Stimulated activated CD8-positive, alpha-beta memory T cell treated with anti-CD3 and anti-CD28 coated beads, Interleukin-7, amount 100 ng/mL, for 1 hour (primary cell): Measurements from ENCODE around the gene OSBPL8.

Experiments
- DNase-seq, 2 donors: peaks; one replicate each; pipeline ENCODE4 v3.0.0-alpha.2; 2020; ENCODE audit warnings: low read depth in 2 of 2

Gene OSBPL8

DNA sequence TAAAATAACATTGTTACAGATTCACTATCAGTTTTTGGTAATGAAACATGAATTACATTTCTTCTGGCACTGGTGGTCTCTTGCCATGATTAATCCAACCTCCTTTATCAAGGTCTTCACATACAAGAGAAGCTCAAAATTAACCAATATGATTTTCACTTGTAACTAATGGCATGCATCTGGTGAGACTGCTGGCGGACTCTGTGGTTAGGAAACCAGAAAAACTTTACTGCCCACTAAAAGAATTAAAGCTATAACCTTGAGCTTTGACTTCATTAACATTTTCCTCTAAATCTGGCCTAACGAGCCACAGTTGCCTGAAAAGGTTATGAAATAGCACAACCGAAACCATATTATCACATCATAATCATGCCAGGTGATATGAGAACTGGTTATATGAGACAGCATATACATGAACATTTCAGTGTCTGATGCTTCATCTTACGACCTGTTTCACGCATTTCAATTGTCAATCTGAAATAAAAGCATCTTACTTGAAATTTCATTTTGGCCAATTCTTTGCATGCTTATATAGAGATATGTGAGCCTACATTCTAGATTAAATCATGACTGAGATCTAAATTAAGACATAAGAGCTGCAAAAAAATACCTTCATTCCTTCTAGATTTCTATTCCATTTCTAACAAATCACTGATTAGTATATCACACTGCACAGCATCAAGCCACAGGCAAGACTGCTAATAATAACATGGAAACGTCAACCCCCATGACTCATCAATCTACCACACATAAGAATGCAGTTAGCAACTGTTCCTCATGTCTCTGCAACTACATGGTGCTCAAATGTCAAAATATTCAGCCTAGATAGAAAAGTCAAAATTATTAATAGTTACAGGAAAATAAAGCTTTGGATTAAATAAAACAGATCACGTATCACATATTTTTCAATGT, 89.3 kb downstream of the OSBPL8 start:
- DNase-seq: no peak

DNA sequence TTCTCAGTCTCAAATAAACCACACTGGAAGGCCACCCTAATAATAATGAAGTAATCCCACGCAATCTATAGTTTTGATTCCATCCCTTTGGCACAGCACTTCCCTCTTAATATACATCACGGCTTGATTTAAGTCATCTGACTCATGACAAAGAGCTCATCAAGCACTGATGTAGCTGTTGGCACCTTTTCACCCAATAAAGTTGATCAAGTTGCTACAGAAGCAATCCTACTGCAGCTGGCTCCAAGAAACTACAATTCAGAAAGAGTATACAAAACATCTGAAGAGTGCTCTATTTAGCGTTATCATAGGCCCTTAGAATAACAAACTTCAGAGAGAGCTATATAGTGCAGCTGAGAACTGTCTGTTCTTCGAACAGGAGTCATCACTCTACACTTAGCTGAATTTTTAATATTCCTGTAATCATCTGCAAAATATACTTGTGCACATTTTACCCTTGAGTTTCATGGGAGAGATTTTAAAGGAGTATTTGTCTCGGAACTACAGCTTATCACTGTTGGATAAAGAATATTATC, 94.9 kb downstream of the OSBPL8 start:
- DNase-seq: no peak

DNA sequence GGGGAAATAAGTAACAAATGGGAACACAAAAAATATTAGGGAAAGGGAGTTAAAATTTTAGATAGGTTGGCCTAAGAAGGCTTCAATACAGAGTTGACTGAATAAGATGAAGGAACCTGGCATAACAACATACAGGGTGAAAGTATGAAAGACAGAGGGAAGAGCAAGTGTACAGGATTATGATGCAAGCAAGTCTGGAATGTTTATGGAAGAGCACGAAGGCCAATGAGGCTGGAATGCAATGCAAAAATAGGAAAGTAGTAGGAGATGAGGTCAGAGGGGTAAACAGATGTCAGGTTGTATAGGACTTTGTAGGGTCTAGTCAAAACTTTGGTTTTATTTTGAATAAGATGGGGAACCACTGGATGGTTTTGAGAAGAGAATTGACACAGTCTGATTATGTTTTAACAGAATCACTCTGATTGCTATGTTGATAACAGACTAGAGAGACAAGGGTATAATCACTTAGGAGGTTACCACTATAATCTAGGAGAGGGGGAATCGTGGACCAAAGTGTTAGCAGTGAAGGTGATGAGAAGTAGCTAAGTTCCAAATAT, 96.8 kb downstream of the OSBPL8 start:
- no peak for DNase-seq

DNA sequence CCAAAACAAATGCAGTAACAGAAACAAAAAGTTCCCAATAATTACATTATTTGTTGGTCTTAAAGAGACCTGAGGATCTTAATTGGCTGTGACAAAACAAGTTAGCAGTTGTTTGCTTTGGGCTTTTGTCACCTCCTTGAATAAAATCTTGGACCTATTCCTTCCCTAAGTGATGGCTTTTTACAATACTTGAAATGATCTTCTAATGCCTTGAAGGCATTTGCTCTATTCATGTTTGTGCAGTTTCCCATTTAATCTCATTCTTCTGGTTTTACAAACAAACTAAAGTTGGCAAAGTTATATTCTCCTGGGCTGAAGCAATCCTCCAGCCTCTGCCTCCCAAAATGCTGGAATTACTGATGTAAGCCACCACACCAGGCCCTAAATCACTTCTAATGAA, 98.8 kb downstream of the OSBPL8 start:
- no peak for DNase-seq

DNA sequence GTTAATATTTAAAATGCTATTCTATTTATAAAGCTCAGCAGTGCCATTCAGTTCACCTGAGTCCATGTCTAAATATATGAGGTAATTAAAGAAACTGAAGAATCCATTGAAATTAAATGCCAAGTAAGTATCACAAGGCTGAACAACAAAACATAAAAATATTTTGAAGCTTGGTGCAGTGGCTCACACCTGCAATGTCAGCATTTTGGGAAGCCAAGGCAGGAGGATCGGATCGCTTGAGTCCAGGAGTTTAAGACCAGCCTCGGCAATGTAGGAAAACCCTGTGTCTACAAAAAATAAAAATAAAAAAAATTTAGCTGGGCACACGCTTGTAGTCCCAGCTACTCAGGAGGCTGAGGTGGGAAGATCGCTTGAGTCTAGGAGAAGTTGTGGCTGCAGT, 101.8 kb downstream of the OSBPL8 start:
- no peak for DNase-seq

DNA sequence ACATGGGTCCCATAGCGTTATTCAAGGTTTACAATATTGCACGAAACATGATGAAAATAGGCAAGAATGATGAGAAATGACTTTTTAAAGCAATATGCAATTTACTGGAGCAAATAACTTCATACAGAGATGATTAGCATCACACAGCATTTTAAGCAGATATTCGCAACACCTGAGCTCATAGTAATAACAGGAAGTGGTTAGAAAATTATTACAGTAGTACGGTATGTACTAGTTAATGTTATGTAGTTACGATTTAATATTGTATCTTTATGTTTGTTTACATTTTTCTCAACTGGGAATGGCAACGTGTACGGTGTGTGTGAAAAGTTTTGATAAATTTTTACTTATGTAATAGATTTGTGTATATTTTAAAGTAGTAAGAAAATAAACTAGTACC, 102.6 kb downstream of the OSBPL8 start:
- DNase-seq: no peak

DNA sequence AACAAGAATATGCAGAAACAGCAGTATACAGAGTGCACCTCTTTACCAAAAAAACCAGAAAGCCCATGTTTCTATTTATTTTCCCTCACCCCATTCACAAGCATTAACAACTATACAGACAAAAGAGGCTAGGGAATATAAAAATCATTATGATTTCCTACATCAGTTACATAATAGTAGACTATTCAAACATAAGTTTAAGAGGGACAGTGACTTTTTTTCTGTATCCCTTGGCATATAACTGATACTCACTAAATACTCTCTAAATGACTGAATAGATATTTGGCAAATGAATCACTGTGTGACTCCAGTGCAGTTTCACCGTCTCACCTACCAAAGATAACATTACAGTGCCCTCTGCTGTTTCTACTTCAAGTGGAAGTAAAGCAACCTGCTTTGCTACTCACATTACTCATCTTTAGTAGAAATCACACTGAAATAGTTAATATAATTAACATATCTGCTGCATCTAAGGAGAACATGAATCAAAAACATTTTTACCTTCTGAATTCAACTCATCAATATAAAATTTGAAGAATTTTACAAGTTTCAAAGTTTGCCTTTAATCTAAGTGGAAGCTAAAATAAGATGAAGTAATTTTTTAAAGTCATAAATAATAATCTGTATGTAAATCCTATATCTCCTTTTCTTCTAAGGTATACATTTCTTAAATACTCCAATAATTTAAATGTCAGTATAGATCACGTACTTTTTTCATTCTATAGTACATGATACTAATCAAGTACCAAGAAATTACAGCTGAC, 103.8 kb downstream of the OSBPL8 start:
- DNase-seq: no peak

DNA sequence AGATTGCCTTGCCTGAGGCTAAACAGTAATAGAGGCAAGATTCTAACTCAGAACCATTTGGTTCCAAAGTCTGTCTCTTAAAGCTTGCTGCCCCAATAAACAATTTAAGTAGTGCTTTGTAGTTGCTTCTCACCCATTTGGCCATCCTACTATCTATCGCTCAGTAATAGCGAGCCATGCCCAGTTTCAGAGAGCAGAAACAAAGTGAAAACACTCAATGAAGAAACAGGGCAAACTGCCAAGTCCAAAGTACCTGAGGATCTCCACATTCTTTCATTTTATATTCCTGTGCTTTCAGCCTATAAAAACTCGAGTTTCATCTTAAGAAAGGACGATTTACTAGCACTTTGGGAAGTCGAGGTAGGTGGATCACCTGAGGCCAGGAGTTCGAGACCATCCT, 108.0 kb downstream of the OSBPL8 start:
- DNase-seq: no peak

DNA sequence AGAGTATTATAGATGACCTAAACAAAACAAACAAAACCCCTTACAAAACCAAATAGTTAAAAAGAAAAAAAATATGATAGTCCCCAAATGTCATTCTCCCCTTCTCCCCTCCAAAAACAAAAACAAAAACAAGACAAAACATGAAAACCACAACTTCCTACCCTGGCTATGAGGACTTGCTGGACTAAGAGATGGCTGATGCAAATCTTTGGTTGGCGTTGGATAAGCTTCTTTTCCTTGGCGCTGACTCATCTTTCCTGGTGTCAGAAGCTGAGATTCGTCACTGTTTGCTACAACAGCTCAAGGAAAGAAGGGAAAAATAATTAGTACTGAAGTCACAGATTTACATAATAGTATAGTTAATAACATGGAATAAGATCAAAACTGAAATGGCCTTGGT, 108.9 kb downstream of the OSBPL8 start:
- no peak for DNase-seq

DNA sequence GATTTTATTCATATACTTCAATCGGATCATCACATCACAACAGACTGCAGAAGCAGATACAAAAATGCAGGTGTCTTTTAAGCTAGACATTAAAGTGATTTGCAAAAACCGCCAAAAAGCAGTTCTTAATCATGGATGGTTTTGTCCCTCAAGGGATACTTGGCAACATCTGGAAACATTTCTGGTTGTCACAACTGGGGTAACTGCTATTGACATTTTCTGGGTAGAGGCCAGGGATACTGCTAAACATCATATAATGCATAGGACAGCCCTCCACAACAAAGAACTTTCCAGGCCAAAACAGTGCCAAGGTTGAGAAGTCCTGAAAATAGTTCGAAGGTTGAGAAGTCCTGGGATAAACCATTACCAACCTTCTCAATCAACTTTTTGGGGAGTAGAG, 109.6 kb downstream of the OSBPL8 start:
- no peak for DNase-seq

DNA sequence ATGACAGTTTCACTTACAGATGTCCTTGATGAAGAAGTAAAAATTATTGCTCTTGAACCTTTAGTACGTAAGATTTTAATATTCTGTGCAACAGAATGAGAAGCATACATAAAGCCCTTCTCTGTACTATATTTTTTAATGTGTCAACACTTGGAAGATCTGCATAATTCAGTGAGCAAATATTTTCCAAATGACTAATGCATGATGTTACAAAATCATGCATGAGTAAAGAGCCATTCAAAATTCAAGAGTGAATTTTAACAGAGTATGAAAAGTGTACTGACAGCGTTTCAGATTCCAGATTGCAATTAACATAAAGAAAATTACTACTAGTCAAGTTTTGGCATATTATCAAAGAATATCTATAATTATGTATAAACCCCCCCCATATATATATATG, 110.0 kb downstream of the OSBPL8 start:
- no peak for DNase-seq

DNA sequence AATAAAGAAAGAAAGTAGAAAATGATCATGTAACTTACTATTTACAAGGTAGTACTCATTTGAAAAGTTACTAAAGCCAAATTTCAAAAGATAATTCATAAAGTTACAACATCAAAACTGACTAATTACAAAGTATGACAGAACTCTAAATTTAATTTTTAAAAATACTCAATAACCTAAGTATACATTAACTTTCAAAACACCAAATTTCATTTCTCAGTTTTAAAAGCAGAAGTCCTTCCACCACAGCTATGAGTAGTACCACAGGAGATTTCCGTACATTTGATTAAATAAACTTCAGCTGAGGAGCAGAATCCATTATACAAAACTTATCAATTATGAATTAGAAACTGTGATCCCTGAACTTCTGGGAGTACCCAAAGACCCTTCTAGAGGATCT, 110.6 kb downstream of the OSBPL8 start:
- DNase-seq: no peak

DNA sequence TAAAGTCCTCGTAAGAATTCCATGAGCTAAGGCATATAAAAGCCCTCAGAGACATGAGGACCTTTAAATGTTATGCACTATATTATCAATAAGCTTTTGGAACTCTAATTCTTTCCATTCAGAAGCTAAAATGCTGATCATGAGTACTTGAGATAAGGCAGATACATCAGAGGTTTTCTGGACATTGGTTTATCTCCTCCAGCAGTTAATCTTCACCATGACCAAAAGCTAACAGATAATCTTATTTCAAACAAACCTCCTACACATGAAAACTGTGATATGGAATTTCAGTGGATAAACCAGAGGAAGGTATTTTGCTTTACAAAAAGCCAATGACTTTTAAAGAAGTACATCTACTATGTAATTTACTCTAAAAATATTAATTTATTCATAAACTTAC, 113.5 kb downstream of the OSBPL8 start:
- DNase-seq: no peak

DNA sequence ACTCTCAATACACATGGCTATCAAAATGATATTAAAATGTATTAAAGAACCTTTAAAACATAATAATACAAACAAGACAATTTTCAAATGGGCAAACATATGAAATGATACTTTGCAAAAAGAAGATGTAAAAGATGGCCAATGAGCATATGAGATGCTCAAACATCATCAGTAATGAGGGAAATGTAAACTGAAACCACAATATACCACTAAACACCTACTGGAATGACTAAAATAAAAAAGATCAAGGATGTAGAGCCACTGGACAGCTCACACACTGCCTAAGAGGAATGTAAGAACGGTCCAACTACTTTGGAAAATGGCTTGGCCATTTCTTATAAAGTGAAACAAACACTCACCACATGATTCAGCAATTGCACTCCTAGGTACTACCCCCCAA, 114.1 kb downstream of the OSBPL8 start:
- no peak for DNase-seq

DNA sequence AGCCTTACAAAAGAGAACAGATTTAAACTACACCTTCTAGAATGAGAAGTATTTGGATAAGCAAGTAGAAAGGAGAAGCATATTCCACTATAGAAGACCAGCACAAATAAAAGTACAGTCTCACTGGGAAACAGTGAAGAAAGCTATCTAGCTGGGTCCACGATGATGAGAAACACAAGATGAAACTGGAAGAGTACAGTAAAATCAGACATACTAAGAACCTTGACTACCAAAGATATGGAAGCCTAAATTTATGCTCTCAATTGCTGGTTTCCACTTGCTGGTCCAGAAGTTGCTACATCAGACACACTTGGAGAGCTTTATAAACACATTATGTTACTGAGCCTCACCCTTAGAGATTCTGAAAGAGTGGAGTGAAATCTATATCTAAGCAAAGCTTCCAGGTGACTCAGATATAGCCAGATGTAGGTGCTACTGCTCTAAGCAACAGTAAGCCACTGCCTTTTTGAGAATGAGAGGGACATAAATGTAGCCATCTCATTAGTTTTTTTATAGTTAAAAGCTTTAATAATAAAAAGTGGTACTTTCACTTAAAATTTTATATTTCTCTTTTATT, 115.1 kb downstream of the OSBPL8 start:
- DNase-seq: no peak

DNA sequence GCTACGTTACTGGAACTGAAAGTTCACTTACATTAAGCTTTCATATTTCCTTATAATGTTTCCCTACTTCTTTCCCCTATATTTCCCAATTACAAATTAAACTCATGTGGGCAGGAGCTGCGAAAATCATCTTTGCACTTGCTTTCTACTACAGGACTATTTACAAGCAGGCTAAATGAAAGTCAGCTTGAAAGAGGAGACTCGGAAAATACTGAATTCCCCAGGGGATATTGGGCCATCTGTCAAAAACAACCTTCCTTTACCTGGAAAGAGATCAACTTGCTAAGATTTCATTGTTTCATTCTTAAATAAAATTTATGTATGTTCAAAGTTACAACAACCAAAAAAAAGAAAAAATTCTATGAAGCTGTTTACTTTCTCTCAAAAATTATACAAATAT, 118.6 kb downstream of the OSBPL8 start:
- no peak for DNase-seq

DNA sequence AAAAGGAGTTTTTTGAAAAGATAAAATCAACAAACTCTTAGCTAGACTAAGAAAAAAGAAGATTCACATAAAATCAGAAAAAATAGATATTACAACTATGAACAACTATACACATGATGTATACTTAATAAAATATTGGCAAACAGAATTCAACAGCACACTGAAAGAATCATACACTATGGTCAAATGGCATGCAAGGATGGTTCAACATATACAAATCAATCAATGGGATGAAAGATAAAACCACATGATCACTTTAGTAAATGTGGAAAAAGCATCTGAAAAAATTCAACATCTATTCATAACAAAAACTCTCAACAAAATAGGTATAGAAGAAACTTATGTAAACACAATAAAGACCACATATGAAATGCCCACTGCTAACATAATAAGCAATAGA, 126.8 kb downstream of the OSBPL8 start:
- DNase-seq: no peak

DNA sequence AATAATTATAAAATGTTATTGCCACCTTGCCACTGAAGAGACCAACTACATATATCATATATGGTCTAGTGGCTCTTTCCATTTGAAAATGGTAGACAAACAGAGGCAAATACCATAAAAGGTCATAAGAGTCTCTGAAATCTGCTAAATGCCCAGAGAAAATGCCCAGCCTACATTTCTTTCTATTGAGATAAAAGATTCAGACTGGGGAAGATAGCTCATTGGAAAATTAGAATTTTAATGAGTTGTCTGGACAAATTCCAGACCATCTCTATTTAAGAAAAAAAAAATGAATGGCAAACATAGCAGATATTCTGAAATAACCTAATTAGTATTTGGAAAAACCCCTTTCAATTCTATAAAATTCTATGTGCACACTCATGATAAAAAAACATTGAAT, 131.5 kb downstream of the OSBPL8 start:
- DNase-seq: no peak

DNA sequence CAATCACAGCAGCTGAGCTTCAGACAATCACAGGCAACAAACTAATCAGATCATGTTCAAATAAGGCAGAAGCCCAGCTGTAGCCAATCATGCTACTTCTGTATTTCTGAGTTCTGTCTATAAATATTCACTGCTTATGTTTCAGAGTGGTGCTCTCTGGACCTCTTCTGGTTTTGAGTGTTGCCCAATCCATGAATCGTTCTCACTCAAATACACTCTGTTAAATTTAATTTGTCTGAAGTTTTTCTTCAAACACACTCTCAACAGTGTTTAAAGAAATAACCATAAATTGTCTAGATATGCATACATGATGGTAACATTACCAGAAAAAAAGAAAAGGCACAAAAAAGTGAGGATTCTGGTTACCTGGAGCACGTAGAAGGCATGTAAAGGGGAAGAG, 133.4 kb downstream of the OSBPL8 start:
- no peak for DNase-seq

DNA sequence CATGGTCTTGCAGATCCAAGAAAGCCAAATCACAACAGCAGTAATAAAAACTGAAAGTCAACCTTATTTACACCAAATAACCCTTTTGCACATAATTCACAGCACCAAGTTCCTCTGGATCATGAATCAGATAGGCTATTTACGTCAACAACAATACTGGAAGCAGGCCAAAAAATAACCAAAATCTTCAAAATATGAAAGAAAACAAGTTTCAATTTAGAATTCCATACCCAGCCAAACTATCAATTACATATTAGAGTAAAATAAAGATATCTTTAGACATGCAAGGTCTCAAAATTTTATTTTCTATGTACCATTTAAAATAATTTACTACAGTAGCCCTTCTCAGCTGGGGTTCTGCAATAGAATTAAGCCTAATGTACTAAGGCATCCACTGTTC, 134.6 kb downstream of the OSBPL8 start:
- no peak for DNase-seq

DNA sequence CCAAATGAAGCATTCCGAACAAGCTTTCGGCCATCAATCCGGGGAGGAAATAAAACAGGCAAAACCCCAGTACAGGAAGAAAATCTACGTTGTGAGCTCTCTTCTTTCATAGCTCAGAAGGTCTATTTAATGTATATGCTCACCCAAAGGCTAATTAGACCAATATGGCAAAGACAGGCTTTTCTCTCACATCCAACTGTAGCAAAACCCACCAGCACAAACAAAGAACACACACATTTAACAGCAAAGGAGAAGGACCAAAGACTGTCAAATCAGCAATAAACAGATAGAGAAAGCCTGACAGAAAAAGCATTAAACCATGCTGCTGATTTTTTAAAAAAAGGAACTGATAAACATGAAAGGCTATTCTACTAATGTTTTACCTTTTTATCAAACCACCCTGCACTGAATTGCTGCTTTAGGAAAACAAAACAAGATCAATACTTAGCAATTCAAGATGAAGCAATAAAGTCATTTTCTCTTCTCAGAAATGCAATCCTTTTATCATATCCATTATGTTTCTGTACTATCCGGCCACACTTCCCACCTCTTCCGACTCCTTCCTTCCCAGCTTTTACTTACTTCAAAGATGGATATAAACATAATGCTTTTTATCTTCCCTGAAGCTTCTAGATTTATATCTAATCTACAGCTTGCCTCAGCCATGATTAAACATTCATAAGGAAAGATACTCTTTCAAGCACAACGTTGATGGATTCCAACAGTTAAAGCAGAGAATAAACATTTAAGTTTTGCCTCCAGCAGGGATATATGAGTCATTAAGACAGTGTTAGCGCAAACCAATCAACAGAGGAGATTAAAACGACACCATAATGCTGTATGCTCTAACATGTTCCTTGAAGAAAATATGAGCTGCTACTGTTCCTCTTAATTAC, 136.8 kb downstream of the OSBPL8 start:
- DNase-seq: no peak
